ENCODE data around the gene CCDC106.

DNA sequence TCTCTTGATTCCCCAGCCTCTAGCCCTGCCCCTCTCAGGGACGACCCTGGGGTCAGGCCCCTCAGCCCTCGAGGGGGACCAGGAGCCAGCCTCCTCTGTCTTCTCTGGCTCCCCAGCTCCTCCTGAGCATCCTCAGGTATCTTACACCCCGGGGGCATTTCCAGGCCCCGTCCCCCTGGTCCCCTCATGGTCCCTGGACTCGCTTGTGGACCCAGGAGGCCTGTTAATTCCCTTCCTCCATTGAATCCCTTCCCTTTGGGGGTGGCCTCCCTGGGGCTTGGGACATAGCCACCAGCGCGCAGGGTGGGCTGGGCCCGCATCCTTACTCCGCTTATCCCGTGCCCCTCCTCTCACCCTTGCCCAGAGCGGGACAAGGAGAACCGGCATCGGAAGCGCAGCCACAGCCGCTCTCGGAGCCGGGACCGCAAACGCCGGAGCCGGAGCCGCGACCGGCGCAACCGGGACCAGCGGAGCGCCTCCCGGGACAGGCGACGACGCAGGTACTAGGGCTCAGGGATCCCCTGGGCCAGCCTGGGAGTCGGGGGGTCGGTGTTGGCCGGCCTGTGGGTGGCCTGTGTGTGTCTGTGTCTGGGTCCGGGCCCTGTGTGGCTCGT, 10.9 kb downstream of the CCDC106 start:
- TF ChIP-seq CTCF (IDR thresholded peaks at IDR 0.05) (no peak), POLR2AphosphoS5 (IDR thresholded peaks at IDR 0.05; ENCODE audit: insufficient read depth in 1 of 2, low read depth in 1 of 2) (no peak)

Measured in vagina (tissue), 2 donors.